ENCODE results near the gene GID8. TPM values are rescaled to one million over a fixed set of nuclear protein-coding genes. Genes with fewer than 3 reads are reported as not detected.
"Not testable (repeated sequence)": the region's sequence is repeated elsewhere in the genome, so short reads cannot be mapped to it uniquely, and the experiment has no call there.

GID8 gene
- total and polyA plus RNA-seq, 9 donors: 23.6 to 54.3 (median 43.3) TPM

DNA sequence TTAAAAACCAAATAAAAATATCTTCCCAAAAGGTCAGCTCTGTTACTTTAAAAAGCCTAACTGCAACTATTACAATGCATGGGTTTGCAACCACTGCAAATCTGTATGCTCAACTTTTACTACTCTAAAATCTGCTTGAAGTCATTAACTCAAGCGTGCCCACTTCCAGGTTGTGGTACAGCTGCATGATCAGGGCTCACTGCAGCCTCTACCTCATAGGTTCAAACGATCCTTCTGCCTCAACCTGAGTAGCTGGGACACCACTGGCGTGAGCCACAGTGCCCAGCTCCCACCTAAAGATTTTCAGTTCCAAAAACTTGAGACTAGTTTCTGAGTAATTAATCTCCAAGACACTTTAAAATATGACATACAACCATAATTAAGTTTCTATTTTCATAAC is 19.8 kb upstream of the GID8 start:
- no peak for TF ChIP-seq EP300 (IDR thresholded peaks at IDR 0.05)
- TF ChIP-seq, protein P1, sequence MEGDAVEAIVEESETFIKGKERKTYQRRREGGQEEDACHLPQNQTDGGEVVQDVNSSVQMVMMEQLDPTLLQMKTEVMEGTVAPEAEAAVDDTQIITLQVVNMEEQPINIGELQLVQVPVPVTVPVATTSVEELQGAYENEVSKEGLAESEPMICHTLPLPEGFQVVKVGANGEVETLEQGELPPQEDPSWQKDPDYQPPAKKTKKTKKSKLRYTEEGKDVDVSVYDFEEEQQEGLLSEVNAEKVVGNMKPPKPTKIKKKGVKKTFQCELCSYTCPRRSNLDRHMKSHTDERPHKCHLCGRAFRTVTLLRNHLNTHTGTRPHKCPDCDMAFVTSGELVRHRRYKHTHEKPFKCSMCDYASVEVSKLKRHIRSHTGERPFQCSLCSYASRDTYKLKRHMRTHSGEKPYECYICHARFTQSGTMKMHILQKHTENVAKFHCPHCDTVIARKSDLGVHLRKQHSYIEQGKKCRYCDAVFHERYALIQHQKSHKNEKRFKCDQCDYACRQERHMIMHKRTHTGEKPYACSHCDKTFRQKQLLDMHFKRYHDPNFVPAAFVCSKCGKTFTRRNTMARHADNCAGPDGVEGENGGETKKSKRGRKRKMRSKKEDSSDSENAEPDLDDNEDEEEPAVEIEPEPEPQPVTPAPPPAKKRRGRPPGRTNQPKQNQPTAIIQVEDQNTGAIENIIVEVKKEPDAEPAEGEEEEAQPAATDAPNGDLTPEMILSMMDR (IDR thresholded peaks at IDR 0.05): no peak
- no peak for TF ChIP-seq POLR2A (IDR thresholded peaks at IDR 0.05)
- no peaks in the 10 kb centered on the region for H3K27me3 ChIP-seq
- H3K4me3 ChIP-seq: no peak overlapping the region
- H3K27ac ChIP-seq: no peak overlapping the region
- intact Hi-C loops (cut with DNase I): no loop called here
- WGBS, 3 donors: 51 to 58% (median 53%) methylated on average over 3 of the region's 3 CpGs
- DNase-seq: peak in 1 of 5 donors; percentile 5
- H3K9me3 ChIP-seq: no peaks in the 10 kb centered on the region
- H3K4me1 ChIP-seq (ENCODE audit: insufficient read depth): peaks cover 33% of the 10 kb centered on the region
- no peaks in the 10 kb centered on the region for H3K36me3 ChIP-seq

- Histone ChIP-seq H3K4me3 (no peak overlapping the region), H3K9me3 (no peaks in the 10 kb centered on the region), H3K36me3 (no peaks in the 10 kb centered on the region), H3K4me1 (ENCODE audit: insufficient read depth) (peaks cover 34% of the 10 kb centered on the region), H3K27ac (no peak overlapping the region), H3K27me3 (no peaks in the 10 kb centered on the region)
- DNase-seq: no peak
- intact Hi-C loops (cut with DNase I): no loop called here
- 73 to 80% (median 80%) methylated on average over 6 of the region's 6 CpGs for WGBS, 3 donors
- TF ChIP-seq EP300 (IDR thresholded peaks at IDR 0.05) (no peak), POLR2A (IDR thresholded peaks at IDR 0.05) (no peak)
These were observed 19.1 kb upstream of the GID8 start for GRCh38 chr20:62918831-62919230.

- Histone ChIP-seq H3K4me3 (no peak overlapping the region), H3K27ac (no peak overlapping the region), H3K9me3 (no peaks in the 10 kb centered on the region), H3K36me3 (no peaks in the 10 kb centered on the region), H3K4me1 (ENCODE audit: insufficient read depth) (peaks cover 32% of the 10 kb centered on the region), H3K27me3 (no peaks in the 10 kb centered on the region)
- peak in 1 of 5 donors; percentile 4 for DNase-seq
- 59 to 67% (median 60%) methylated on average over 10 of the region's 10 CpGs for WGBS, 3 donors
- intact Hi-C loops (cut with DNase I): no loop called here
- TF ChIP-seq EP300 (IDR thresholded peaks at IDR 0.05) (no peak), POLR2A (IDR thresholded peaks at IDR 0.05) (no peak)
- TF ChIP-seq, protein P1 (IDR thresholded peaks at IDR 0.05): no peak
These were observed 17.8 kb upstream of the GID8 start for GRCh38 chr20:62920039-62920645.

DNA sequence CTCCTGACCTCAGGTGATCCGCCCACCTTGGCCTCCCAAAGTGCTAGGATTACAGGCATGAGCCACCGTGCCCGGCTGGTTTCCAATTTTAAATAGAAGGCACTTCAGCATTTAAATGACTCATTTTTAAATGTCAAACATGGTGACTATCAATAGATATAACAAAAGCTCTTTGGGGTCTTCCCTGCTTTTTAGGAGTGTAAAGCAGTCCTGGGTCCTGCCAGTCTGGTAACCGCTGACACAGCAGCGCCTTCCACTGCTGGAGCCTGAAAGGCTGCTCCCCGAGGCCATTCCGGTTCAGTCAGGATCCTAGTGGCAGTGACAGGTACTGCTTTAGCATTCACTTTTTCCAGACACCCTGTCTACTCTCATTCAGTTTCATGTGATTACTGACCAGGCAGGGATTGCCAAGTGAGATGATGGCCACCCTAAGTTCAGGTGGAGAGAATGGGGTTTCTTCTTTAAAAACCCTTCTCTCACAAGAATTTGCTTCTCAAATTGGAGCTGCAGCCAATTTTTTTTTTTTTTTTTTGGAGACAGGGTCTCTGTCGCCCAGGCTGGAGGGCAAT is 16.7 kb upstream of the GID8 start:
- peaks cover 32% of the 10 kb centered on the region for H3K4me1 ChIP-seq (ENCODE audit: insufficient read depth)
- DNase-seq: peak in 1 of 5 donors; percentile 46
- H3K9me3 ChIP-seq: no peaks in the 10 kb centered on the region
- no peak for TF ChIP-seq EP300 (IDR thresholded peaks at IDR 0.05)
- no peak for TF ChIP-seq POLR2A (IDR thresholded peaks at IDR 0.05)
- TF ChIP-seq, protein P1 (IDR thresholded peaks at IDR 0.05): peak in 1 of 3 donors; percentile 18
- H3K4me3 ChIP-seq: no peak overlapping the region
- no peak overlapping the region for H3K27ac ChIP-seq
- H3K36me3 ChIP-seq: no peaks in the 10 kb centered on the region
- WGBS, 3 donors: 56 to 66% (median 61%) methylated on average over 8 of the region's 8 CpGs
- intact Hi-C loops (cut with DNase I): no loop called here
- no peaks in the 10 kb centered on the region for H3K27me3 ChIP-seq

- Histone ChIP-seq H3K36me3 (no peaks in the 10 kb centered on the region), H3K27ac (no peak overlapping the region), H3K4me1 (ENCODE audit: insufficient read depth) (peaks cover 35% of the 10 kb centered on the region), H3K4me3 (no peak overlapping the region), H3K27me3 (no peaks in the 10 kb centered on the region), H3K9me3 (no peaks in the 10 kb centered on the region)
- intact Hi-C loops (cut with DNase I): no loop called here
- TF ChIP-seq POLR2A (IDR thresholded peaks at IDR 0.05): no peak
- no peak for TF ChIP-seq EP300 (IDR thresholded peaks at IDR 0.05)
- TF ChIP-seq, protein P1 (IDR thresholded peaks at IDR 0.05): no peak
- WGBS, 3 donors: 69 to 74% (median 74%) methylated on average over 14 of the region's 14 CpGs
- no peak for DNase-seq
These were observed 15.5 kb upstream of the GID8 start for GRCh38 chr20:62922451-62922921.

DNA sequence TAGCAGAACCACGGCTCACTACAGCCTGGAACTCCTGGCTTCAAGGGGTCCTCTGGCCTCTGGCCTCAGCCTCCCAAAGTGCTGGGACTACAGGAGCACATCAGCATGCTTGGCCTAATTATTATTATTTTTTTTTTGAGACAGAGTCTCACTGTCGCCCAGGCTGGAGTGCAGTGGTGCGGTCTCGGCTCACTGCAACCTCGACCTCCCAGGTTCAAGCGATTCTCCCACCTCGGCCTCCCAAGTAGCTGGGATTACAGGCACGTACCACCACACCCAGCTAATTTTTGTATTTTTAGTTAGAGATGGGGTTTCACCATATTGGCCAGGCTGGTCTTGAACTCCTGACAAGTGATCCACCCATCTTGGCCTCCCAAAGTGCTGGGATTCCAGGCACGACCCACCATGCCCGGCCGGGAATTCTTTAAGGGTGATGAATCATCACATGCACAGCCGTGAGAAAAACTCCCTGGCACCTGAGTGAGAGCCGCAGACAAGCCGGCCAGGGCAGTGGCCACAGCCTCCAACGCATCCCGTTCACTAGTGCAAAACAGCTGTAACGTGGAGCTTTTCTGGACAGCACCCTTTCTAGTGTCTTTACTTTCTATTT is 14.8 kb upstream of the GID8 start:
- H3K9me3 ChIP-seq; intact Hi-C loops (cut with DNase I); H3K36me3 ChIP-seq; H3K27me3 ChIP-seq; H3K27ac ChIP-seq; H3K4me3 ChIP-seq: not testable (repeated sequence)
- WGBS, 3 donors: 37 to 39% (median 37%) methylated on average over 17 of the region's 17 CpGs
- peaks cover 32% of the 10 kb centered on the region for H3K4me1 ChIP-seq (ENCODE audit: insufficient read depth)
- peak in 1 of 5 donors; percentile 21 for DNase-seq
